ACC112 (cell line): ENCODE measurements around the gene MICAL3.
"Not testable (repeated sequence)": the region's sequence is repeated elsewhere in the genome, so short reads cannot be mapped to it uniquely, and the experiment has no call there.

Source experiments
- H2AFZ ChIP-seq: fragments of 200-600 bp; sonication (generic); one replicate; pipeline ENCODE4 v1.6.0; 2017; ENCODE audit warnings: antibody characterized with exemption, low read length; ENCODE audit not compliant: unreplicated experiment
- H3K27ac ChIP-seq: fragments of 200-600 bp; sonication (generic); 2 replicates; pipeline ENCODE4 v1.5.1; 2014; ENCODE audit warnings: low read depth, mild to moderate bottlenecking, antibody characterized with exemption, low read length, moderate library complexity
- H3K27me3 ChIP-seq: fragments of 200-600 bp; sonication (generic); 2 replicates; pipeline ENCODE4 v1.6.1; 2014; ENCODE audit warnings: mild to moderate bottlenecking, antibody characterized with exemption, low read length, moderate library complexity, mixed read lengths; ENCODE audit not compliant: insufficient read depth
- H3K36me3 ChIP-seq: fragments of 200-600 bp; sonication (generic); 2 replicates; pipeline ENCODE4 v1.6.1; 2016; ENCODE audit warnings: mild to moderate bottlenecking, antibody characterized with exemption, low read length, moderate library complexity, mixed read lengths; ENCODE audit not compliant: insufficient read depth
- H3K4me1 ChIP-seq: fragments of 200-600 bp; sonication (generic); one replicate; pipeline ENCODE4 v1.6.1; 2016; ENCODE audit warnings: low read length, mixed read lengths; ENCODE audit not compliant: insufficient read depth, unreplicated experiment, control insufficient read depth
- H3K4me3 ChIP-seq: fragments of 200-600 bp; sonication (generic); 2 replicates; pipeline ENCODE4 v1.5.1; 2014; ENCODE audit warnings: mild to moderate bottlenecking, low read depth, low read length
- H3K79me2 ChIP-seq: fragments of 200-600 bp; sonication (generic); one replicate; pipeline ENCODE4 v1.6.0; 2016; ENCODE audit warnings: low read length; ENCODE audit not compliant: control insufficient read depth, unreplicated experiment, insufficient read depth

The MICAL3 gene

GRCh38 chr22:18059473-18059872, 35.1 kb upstream of the MICAL3 start:
- Histone ChIP-seq H3K79me2 (no peaks in the 10 kb centered on the region), H2AFZ (no peak overlapping the region), H3K4me1 (peaks cover 32% of the 10 kb centered on the region), H3K27me3 (no peaks in the 10 kb centered on the region), H3K36me3 (no peaks in the 10 kb centered on the region), H3K27ac (no peak overlapping the region), H3K4me3 (no peak overlapping the region)

- Histone ChIP-seq H3K36me3 (no peaks in the 10 kb centered on the region), H3K4me1 (peaks cover 32% of the 10 kb centered on the region), H3K27ac (no peak overlapping the region), H3K79me2 (no peaks in the 10 kb centered on the region), H2AFZ (no peak overlapping the region), H3K4me3 (no peak overlapping the region), H3K27me3 (no peaks in the 10 kb centered on the region)
Measured at GRCh38 chr22:18059094-18059417, 34.7 kb upstream of the MICAL3 start.

GRCh38 chr22:18058371-18059093, 34.2 kb upstream of the MICAL3 start:
- Histone ChIP-seq H3K4me1 (peaks cover 32% of the 10 kb centered on the region), H3K36me3 (no peaks in the 10 kb centered on the region), H3K79me2 (no peaks in the 10 kb centered on the region), H3K4me3 (no peak overlapping the region), H3K27me3 (no peaks in the 10 kb centered on the region), H2AFZ (no peak overlapping the region), H3K27ac (no peak overlapping the region)

- Histone ChIP-seq H3K79me2 (no peaks in the 10 kb centered on the region), H3K27ac (no peak overlapping the region), H3K36me3 (no peaks in the 10 kb centered on the region), H3K4me3 (no peak overlapping the region), H3K27me3 (no peaks in the 10 kb centered on the region), H2AFZ (no peak overlapping the region), H3K4me1 (peaks cover 32% of the 10 kb centered on the region)
Measured at GRCh38 chr22:18057568-18058209, 33.3 kb upstream of the MICAL3 start.

- H3K36me3 ChIP-seq = no peaks in the 10 kb centered on the region
- no peaks in the 10 kb centered on the region for H3K79me2 ChIP-seq
- no peaks in the 10 kb centered on the region for H3K27me3 ChIP-seq
- no peak overlapping the region for H2AFZ ChIP-seq
- H3K4me3 ChIP-seq = no peak overlapping the region
- H3K27ac ChIP-seq = peak overlapping the region; percentile 28; the same call in 1 of the 2 replicates
- peaks cover 32% of the 10 kb centered on the region for H3K4me1 ChIP-seq
Measured at GRCh38 chr22:18056807-18057474, 32.6 kb upstream of the MICAL3 start.

GRCh38 chr22:18056161-18056666, 31.9 kb upstream of the MICAL3 start:
- peak overlapping the region; percentile 60 for H2AFZ ChIP-seq
- H3K79me2 ChIP-seq = no peaks in the 10 kb centered on the region
- peak overlapping the region; percentile 28; the same call in 1 of the 2 replicates for H3K27ac ChIP-seq
- H3K4me1 ChIP-seq = peaks cover 27% of the 10 kb centered on the region
- H3K36me3 ChIP-seq = no peaks in the 10 kb centered on the region
- H3K27me3 ChIP-seq = no peaks in the 10 kb centered on the region
- H3K4me3 ChIP-seq = no peak overlapping the region

- Histone ChIP-seq H3K79me2 (no peaks in the 10 kb centered on the region), H3K36me3 (no peaks in the 10 kb centered on the region), H3K4me3 (no peak overlapping the region), H2AFZ (peak overlapping the region; percentile 60), H3K27me3 (no peaks in the 10 kb centered on the region), H3K4me1 (peaks cover 22% of the 10 kb centered on the region), H3K27ac (peak overlapping the region; percentile 28; the same call in 1 of the 2 replicates)
Measured at GRCh38 chr22:18055619-18056160, 31.3 kb upstream of the MICAL3 start.

- not testable (repeated sequence) for H2AFZ ChIP-seq, H3K27ac ChIP-seq, H3K36me3 ChIP-seq, H3K27me3 ChIP-seq, H3K4me3 ChIP-seq, H3K79me2 ChIP-seq
- H3K4me1 ChIP-seq = peaks cover 20% of the 10 kb centered on the region
Measured at GRCh38 chr22:18053216-18053946, 29.0 kb upstream of the MICAL3 start.

- not testable (repeated sequence) for H3K79me2 ChIP-seq, H3K27me3 ChIP-seq, H3K4me1 ChIP-seq, H3K27ac ChIP-seq, H3K4me3 ChIP-seq, H3K36me3 ChIP-seq, H2AFZ ChIP-seq
Measured at GRCh38 chr22:18051113-18051512, 26.8 kb upstream of the MICAL3 start.

- H3K4me3 ChIP-seq = no peak overlapping the region
- H3K79me2 ChIP-seq = no peaks in the 10 kb centered on the region
- H3K36me3 ChIP-seq = no peaks in the 10 kb centered on the region
- H3K27ac ChIP-seq = no peak overlapping the region
- H2AFZ ChIP-seq = no peak overlapping the region
- H3K27me3 ChIP-seq = no peaks in the 10 kb centered on the region
- no peaks in the 10 kb centered on the region for H3K4me1 ChIP-seq
Measured at GRCh38 chr22:18050065-18050464, 25.7 kb upstream of the MICAL3 start.
